Activated naive CD4-positive, alpha-beta T cell treated with anti-CD3 and anti-CD28 coated beads, Interleukin-2, amount 50 U/mL, for 24 hours (primary cell): Measurements from ENCODE around the gene SNAI1.
"Not testable (repeated sequence)": the region's sequence is repeated elsewhere in the genome, so short reads cannot be mapped to it uniquely, and the experiment has no call there.

ENCODE experiments used
- H3K27ac Mint-ChIP-seq: one replicate; pipeline ENCODE4 v1.8.0; 2021; ENCODE audit warnings: mild to moderate bottlenecking, mixed read lengths
- H3K27me3 Mint-ChIP-seq: one replicate; pipeline ENCODE4 v1.8.0; 2021; ENCODE audit warnings: mixed read lengths
- H3K36me3 Mint-ChIP-seq: one replicate; pipeline ENCODE4 v1.8.0; 2021; ENCODE audit warnings: mixed read lengths
- H3K4me1 Mint-ChIP-seq: one replicate; pipeline ENCODE4 v1.8.0; 2021; ENCODE audit warnings: mixed read lengths
- H3K4me3 Mint-ChIP-seq: one replicate; pipeline ENCODE4 v1.8.0; 2021; ENCODE audit warnings: mild to moderate bottlenecking, mixed read lengths
- H3K9me3 Mint-ChIP-seq: one replicate; pipeline ENCODE4 v1.8.0; 2021; ENCODE audit warnings: mixed read lengths

SNAI1 gene

GRCh38 chr20:49989234-49990065 lies 6.7 kb downstream of the SNAI1 start:
- Mint-ChIP-seq H3K27ac (no peak overlapping the region), H3K9me3 (no peaks in the 10 kb centered on the region), H3K27me3 (no peaks in the 10 kb centered on the region), H3K4me1 (no peaks in the 10 kb centered on the region), H3K36me3 (no peaks in the 10 kb centered on the region), H3K4me3 (no peak overlapping the region)

GRCh38 chr20:49990271-49990720 lies 7.5 kb downstream of the SNAI1 start:
- Mint-ChIP-seq H3K4me3 (no peak overlapping the region), H3K4me1 (no peaks in the 10 kb centered on the region), H3K27ac (no peak overlapping the region), H3K36me3 (no peaks in the 10 kb centered on the region), H3K9me3 (no peaks in the 10 kb centered on the region), H3K27me3 (no peaks in the 10 kb centered on the region)

- H3K4me3 Mint-ChIP-seq: no peak overlapping the region
- H3K27ac Mint-ChIP-seq: no peak overlapping the region
- no peaks in the 10 kb centered on the region for H3K36me3 Mint-ChIP-seq
- no peaks in the 10 kb centered on the region for H3K27me3 Mint-ChIP-seq
- no peaks in the 10 kb centered on the region for H3K4me1 Mint-ChIP-seq
- no peaks in the 10 kb centered on the region for H3K9me3 Mint-ChIP-seq
Measured at GRCh38 chr20:49993301-49993751, 10.5 kb downstream of the SNAI1 start.

GRCh38 chr20:49995586-49995985 lies 12.8 kb downstream of the SNAI1 start:
- H3K27me3 Mint-ChIP-seq: no peaks in the 10 kb centered on the region
- no peak overlapping the region for H3K27ac Mint-ChIP-seq
- no peaks in the 10 kb centered on the region for H3K36me3 Mint-ChIP-seq
- H3K4me3 Mint-ChIP-seq: no peak overlapping the region
- H3K9me3 Mint-ChIP-seq: no peaks in the 10 kb centered on the region
- H3K4me1 Mint-ChIP-seq: no peaks in the 10 kb centered on the region

- H3K27ac Mint-ChIP-seq, H3K27me3 Mint-ChIP-seq, H3K9me3 Mint-ChIP-seq, H3K36me3 Mint-ChIP-seq, H3K4me3 Mint-ChIP-seq, H3K4me1 Mint-ChIP-seq: not testable (repeated sequence)
Measured at GRCh38 chr20:49998478-49999188, 15.9 kb downstream of the SNAI1 start.

- H3K4me1 Mint-ChIP-seq: no peaks in the 10 kb centered on the region
- H3K4me3 Mint-ChIP-seq: no peak overlapping the region
- H3K27me3 Mint-ChIP-seq: no peaks in the 10 kb centered on the region
- H3K27ac Mint-ChIP-seq: no peak overlapping the region
- H3K9me3 Mint-ChIP-seq: no peaks in the 10 kb centered on the region
- no peaks in the 10 kb centered on the region for H3K36me3 Mint-ChIP-seq
Measured at GRCh38 chr20:49999329-49999728, 16.5 kb downstream of the SNAI1 start.

GRCh38 chr20:50000548-50001222 lies 17.9 kb downstream of the SNAI1 start:
- not testable (repeated sequence) for H3K36me3 Mint-ChIP-seq, H3K27me3 Mint-ChIP-seq, H3K9me3 Mint-ChIP-seq, H3K4me1 Mint-ChIP-seq, H3K4me3 Mint-ChIP-seq
- H3K27ac Mint-ChIP-seq: peak overlapping the region; percentile 42

- no peaks in the 10 kb centered on the region for H3K36me3 Mint-ChIP-seq
- no peaks in the 10 kb centered on the region for H3K4me1 Mint-ChIP-seq
- no peak overlapping the region for H3K4me3 Mint-ChIP-seq
- H3K27me3 Mint-ChIP-seq: no peaks in the 10 kb centered on the region
- no peaks in the 10 kb centered on the region for H3K9me3 Mint-ChIP-seq
- no peak overlapping the region for H3K27ac Mint-ChIP-seq
Measured at GRCh38 chr20:50001784-50002311, 19.1 kb downstream of the SNAI1 start.

- Mint-ChIP-seq H3K27ac (no peak overlapping the region), H3K36me3 (no peaks in the 10 kb centered on the region), H3K4me3 (no peak overlapping the region), H3K4me1 (no peaks in the 10 kb centered on the region), H3K27me3 (peaks cover 3% of the 10 kb centered on the region), H3K9me3 (no peaks in the 10 kb centered on the region)
Measured at GRCh38 chr20:50003253-50003656, 20.5 kb downstream of the SNAI1 start.

- Mint-ChIP-seq H3K4me3 (no peak overlapping the region), H3K9me3 (no peaks in the 10 kb centered on the region), H3K27me3 (peaks cover 3% of the 10 kb centered on the region), H3K27ac (no peak overlapping the region), H3K4me1 (no peaks in the 10 kb centered on the region), H3K36me3 (no peaks in the 10 kb centered on the region)
Measured at GRCh38 chr20:50004229-50004628, 21.4 kb downstream of the SNAI1 start.

GRCh38 chr20:50005471-50005981 lies 22.7 kb downstream of the SNAI1 start:
- Mint-ChIP-seq H3K27ac (no peak overlapping the region), H3K4me3 (no peak overlapping the region), H3K4me1 (no peaks in the 10 kb centered on the region), H3K9me3 (no peaks in the 10 kb centered on the region), H3K27me3 (peaks cover 4% of the 10 kb centered on the region), H3K36me3 (no peaks in the 10 kb centered on the region)

GRCh38 chr20:50007369-50007768 lies 24.6 kb downstream of the SNAI1 start:
- no peak overlapping the region for H3K27ac Mint-ChIP-seq

GRCh38 chr20:50008007-50008406 lies 25.2 kb downstream of the SNAI1 start:
- Mint-ChIP-seq H3K27ac (no peak overlapping the region), H3K27me3 (peaks cover 4% of the 10 kb centered on the region), H3K9me3 (no peaks in the 10 kb centered on the region), H3K36me3 (no peaks in the 10 kb centered on the region), H3K4me3 (no peak overlapping the region), H3K4me1 (peaks cover 5% of the 10 kb centered on the region)

More at GRCh38 chr20:50007369-50007768, 24.6 kb downstream of the SNAI1 start:
- Mint-ChIP-seq H3K9me3 (no peaks in the 10 kb centered on the region), H3K4me3 (no peak overlapping the region), H3K27me3 (peaks cover 4% of the 10 kb centered on the region), H3K36me3 (no peaks in the 10 kb centered on the region), H3K4me1 (peaks cover 3% of the 10 kb centered on the region)

- H3K4me1 Mint-ChIP-seq: peaks cover 5% of the 10 kb centered on the region
- no peaks in the 10 kb centered on the region for H3K36me3 Mint-ChIP-seq
- H3K9me3 Mint-ChIP-seq: no peaks in the 10 kb centered on the region
- peaks cover 4% of the 10 kb centered on the region for H3K27me3 Mint-ChIP-seq
- H3K4me3 Mint-ChIP-seq: no peak overlapping the region
- H3K27ac Mint-ChIP-seq: no peak overlapping the region
Measured at GRCh38 chr20:50009521-50010454, 27.0 kb downstream of the SNAI1 start.

- not testable (repeated sequence) for H3K36me3 Mint-ChIP-seq, H3K4me1 Mint-ChIP-seq, H3K27ac Mint-ChIP-seq, H3K9me3 Mint-ChIP-seq, H3K4me3 Mint-ChIP-seq, H3K27me3 Mint-ChIP-seq
Measured at GRCh38 chr20:50011597-50011996, 28.8 kb downstream of the SNAI1 start.
